ENCODE results near the gene CLBA1.
"Not testable (repeated sequence)": the region's sequence is repeated elsewhere in the genome, so short reads cannot be mapped to it uniquely, and the experiment has no call there.

CLBA1 gene

DNA sequence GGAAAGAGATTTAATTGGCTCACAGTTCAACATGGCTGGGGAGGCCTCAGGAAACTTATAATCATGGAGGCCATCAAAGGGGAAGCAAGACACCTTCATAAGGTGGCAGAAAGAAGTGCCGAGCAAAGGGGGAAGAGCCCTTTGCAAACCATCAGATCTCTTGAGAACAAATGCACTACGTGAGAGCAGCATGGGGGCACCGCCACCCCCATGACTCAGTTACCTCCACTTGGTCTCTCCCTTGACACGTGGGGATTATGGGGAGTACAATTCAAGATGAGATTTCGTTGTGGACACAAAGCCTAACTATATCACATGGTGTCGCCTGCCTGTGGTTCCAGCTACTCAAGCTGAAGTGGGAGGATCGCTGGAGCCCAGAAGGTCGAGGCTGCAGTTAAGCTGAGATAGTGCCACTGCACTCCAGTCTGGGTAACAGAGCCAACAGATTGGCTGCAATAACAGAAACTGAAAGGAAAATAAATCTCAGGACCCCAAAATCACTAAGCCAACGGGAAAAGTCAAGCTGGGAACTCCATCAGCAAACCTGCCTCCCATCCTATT is 45.3 kb downstream of the CLBA1 start:
- no peaks in the 10 kb centered on the region for H3K79me2 ChIP-seq (ENCODE audit: insufficient read depth, low read length)
- H3K9ac ChIP-seq (ENCODE audit: low read depth, low read length, poor library complexity, severe bottlenecking) = no peak overlapping the region
- no peak for TF ChIP-seq EZH2phosphoT487 (IDR thresholded peaks at IDR 0.05; ENCODE audit: borderline replicate concordance)
- H3K4me2 ChIP-seq (ENCODE audit: low read depth, low read length, poor library complexity, severe bottlenecking) = no peak overlapping the region
- H3K36me3 ChIP-seq (ENCODE audit: insufficient read depth, low read length) = no peaks in the 10 kb centered on the region
- no peak overlapping the region for H3K4me3 ChIP-seq (ENCODE audit: low read length, poor library complexity, severe bottlenecking)
- H3K9me2 ChIP-seq (replicated peaks; ENCODE audit: low read depth, low read length) = no peaks in the 10 kb centered on the region
- H3K27me3 ChIP-seq (ENCODE audit: insufficient read depth, low read length, poor library complexity, severe bottlenecking) = no peaks in the 10 kb centered on the region
- no peak overlapping the region for H2AFZ ChIP-seq (ENCODE audit: low read length)
- peaks cover 21% of the 10 kb centered on the region for H3K4me1 ChIP-seq (ENCODE audit: insufficient read depth, low read length, poor library complexity, severe bottlenecking)
- no peaks in the 10 kb centered on the region for H3K9me3 ChIP-seq (ENCODE audit: insufficient read depth, low read depth, low read length)
- H4K20me1 ChIP-seq (ENCODE audit: insufficient read depth, low read length, poor library complexity, severe bottlenecking) = no peaks in the 10 kb centered on the region
- H3F3A ChIP-seq (ENCODE audit: low read depth) = no peaks in the 10 kb centered on the region

DNA sequence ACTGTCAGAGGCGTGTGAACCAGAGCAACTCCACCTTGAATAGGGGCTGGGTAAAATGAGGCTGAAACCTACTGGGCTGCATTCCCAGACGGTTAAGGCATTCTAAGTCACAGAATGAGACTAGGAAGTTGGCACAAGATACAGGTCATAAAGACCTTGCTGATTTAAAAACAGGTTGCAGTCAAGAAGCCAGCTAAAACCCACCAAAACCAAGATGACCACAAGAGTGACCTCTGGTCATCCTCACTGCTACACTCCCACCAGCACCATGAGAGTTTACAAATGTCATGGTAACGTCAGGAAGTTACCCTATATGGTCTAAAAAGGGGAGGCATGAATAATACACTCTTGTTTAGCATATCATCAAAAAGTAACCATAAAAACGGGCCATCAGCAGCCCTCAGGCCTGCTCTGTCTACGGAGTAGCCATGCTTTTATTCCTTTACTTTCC is 46.9 kb downstream of the CLBA1 start:
- H3F3A ChIP-seq (ENCODE audit: low read depth); H4K20me1 ChIP-seq (ENCODE audit: insufficient read depth, low read length, poor library complexity, severe bottlenecking); H3K4me3 ChIP-seq (ENCODE audit: low read length, poor library complexity, severe bottlenecking); H3K4me1 ChIP-seq (ENCODE audit: insufficient read depth, low read length, poor library complexity, severe bottlenecking); H3K9ac ChIP-seq (ENCODE audit: low read depth, low read length, poor library complexity, severe bottlenecking); H3K27me3 ChIP-seq (ENCODE audit: insufficient read depth, low read length, poor library complexity, severe bottlenecking); H3K9me2 ChIP-seq (replicated peaks; ENCODE audit: low read depth, low read length); H2AFZ ChIP-seq (ENCODE audit: low read length); H3K79me2 ChIP-seq (ENCODE audit: insufficient read depth, low read length); H3K4me2 ChIP-seq (ENCODE audit: low read depth, low read length, poor library complexity, severe bottlenecking); H3K9me3 ChIP-seq (ENCODE audit: insufficient read depth, low read depth, low read length); H3K36me3 ChIP-seq (ENCODE audit: insufficient read depth, low read length): not testable (repeated sequence)

DNA sequence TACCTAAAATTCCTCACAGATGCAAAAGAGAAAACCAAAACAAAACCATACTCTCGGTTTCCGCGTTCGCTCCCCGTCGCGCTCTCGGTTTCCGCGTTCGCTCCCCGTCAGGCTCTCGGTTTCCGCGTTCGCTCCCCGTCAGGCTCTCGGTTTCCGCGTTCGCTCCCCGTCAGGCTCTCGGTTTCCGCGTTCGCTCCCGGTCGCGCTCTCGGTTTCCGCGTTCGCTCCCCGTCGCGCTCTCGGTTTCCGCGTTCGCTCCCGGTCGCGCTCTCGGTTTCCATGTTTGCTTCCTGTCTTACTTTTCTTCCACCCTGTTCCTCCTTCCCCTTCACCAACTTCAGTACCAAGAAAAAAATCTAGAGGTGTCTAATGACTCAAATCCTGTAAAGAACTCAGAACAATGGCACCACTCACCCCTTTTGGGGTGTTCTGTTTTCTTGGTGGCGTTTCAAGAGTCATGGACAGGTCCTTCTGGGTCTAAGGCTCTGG is 47.9 kb downstream of the CLBA1 start:
- not testable (repeated sequence) for H4K20me1 ChIP-seq (ENCODE audit: insufficient read depth, low read length, poor library complexity, severe bottlenecking); H3K79me2 ChIP-seq (ENCODE audit: insufficient read depth, low read length); H3K4me2 ChIP-seq (ENCODE audit: low read depth, low read length, poor library complexity, severe bottlenecking); H3K9me2 ChIP-seq (replicated peaks; ENCODE audit: low read depth, low read length); H3K27me3 ChIP-seq (ENCODE audit: insufficient read depth, low read length, poor library complexity, severe bottlenecking); H3K4me3 ChIP-seq (ENCODE audit: low read length, poor library complexity, severe bottlenecking); H3F3A ChIP-seq (ENCODE audit: low read depth); H3K9ac ChIP-seq (ENCODE audit: low read depth, low read length, poor library complexity, severe bottlenecking); H3K4me1 ChIP-seq (ENCODE audit: insufficient read depth, low read length, poor library complexity, severe bottlenecking); H3K36me3 ChIP-seq (ENCODE audit: insufficient read depth, low read length); H3K9me3 ChIP-seq (ENCODE audit: insufficient read depth, low read depth, low read length); H2AFZ ChIP-seq (ENCODE audit: low read length)

DNA sequence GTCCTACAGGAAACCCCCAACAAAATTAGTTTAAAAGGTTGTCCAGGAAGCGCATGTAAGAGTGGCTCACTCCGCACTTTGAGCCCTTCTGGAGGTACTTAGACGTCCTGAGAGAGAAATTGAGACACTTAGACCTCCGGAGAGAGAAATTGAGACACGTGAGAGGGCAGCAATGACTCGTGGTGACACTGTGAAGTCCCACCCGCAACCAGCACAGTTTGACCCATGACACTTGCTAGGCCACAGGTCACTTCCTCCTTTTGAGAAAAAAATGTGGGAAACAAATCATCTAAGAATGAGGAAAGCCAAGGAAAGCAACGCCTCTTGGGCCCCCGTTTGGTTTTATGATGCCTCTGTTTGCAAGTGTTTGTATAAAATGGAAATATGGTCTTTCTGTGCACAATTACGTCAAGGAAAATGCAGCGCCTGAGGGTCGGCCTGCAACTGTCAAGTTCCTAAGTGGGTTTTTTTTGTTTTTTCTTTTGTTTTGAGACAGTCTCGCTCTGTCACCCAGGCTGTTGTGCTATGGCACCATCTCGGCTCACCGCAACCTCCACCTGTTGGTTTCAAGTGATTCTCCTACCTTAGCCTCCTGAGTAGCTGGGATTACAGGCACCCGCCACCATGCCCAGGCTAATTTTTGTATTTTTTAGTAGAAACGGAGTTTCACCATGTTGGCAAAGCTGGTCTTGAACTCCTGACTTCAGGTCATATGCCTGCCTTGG is 48.9 kb downstream of the CLBA1 start:
- Histone ChIP-seq H2AFZ (ENCODE audit: low read length) (no peak overlapping the region), H3F3A (ENCODE audit: low read depth) (no peaks in the 10 kb centered on the region), H4K20me1 (ENCODE audit: insufficient read depth, low read length, poor library complexity, severe bottlenecking) (no peaks in the 10 kb centered on the region), H3K79me2 (ENCODE audit: insufficient read depth, low read length) (no peaks in the 10 kb centered on the region), H3K4me1 (ENCODE audit: insufficient read depth, low read length, poor library complexity, severe bottlenecking) (no peaks in the 10 kb centered on the region), H3K4me2 (ENCODE audit: low read depth, low read length, poor library complexity, severe bottlenecking) (no peak overlapping the region), H3K4me3 (ENCODE audit: low read length, poor library complexity, severe bottlenecking) (no peak overlapping the region), H3K9ac (ENCODE audit: low read depth, low read length, poor library complexity, severe bottlenecking) (no peak overlapping the region), H3K36me3 (ENCODE audit: insufficient read depth, low read length) (no peaks in the 10 kb centered on the region), H3K9me3 (ENCODE audit: insufficient read depth, low read depth, low read length) (no peaks in the 10 kb centered on the region), H3K9me2 (replicated peaks; ENCODE audit: low read depth, low read length) (no peaks in the 10 kb centered on the region), H3K27me3 (ENCODE audit: insufficient read depth, low read length, poor library complexity, severe bottlenecking) (no peaks in the 10 kb centered on the region)
- TF ChIP-seq, protein P1, sequence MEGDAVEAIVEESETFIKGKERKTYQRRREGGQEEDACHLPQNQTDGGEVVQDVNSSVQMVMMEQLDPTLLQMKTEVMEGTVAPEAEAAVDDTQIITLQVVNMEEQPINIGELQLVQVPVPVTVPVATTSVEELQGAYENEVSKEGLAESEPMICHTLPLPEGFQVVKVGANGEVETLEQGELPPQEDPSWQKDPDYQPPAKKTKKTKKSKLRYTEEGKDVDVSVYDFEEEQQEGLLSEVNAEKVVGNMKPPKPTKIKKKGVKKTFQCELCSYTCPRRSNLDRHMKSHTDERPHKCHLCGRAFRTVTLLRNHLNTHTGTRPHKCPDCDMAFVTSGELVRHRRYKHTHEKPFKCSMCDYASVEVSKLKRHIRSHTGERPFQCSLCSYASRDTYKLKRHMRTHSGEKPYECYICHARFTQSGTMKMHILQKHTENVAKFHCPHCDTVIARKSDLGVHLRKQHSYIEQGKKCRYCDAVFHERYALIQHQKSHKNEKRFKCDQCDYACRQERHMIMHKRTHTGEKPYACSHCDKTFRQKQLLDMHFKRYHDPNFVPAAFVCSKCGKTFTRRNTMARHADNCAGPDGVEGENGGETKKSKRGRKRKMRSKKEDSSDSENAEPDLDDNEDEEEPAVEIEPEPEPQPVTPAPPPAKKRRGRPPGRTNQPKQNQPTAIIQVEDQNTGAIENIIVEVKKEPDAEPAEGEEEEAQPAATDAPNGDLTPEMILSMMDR (conservative IDR thresholded peaks at IDR 0.05; ENCODE audit: low read length) = no peak
- TF ChIP-seq EZH2phosphoT487 (IDR thresholded peaks at IDR 0.05; ENCODE audit: borderline replicate concordance) = no peak

DNA sequence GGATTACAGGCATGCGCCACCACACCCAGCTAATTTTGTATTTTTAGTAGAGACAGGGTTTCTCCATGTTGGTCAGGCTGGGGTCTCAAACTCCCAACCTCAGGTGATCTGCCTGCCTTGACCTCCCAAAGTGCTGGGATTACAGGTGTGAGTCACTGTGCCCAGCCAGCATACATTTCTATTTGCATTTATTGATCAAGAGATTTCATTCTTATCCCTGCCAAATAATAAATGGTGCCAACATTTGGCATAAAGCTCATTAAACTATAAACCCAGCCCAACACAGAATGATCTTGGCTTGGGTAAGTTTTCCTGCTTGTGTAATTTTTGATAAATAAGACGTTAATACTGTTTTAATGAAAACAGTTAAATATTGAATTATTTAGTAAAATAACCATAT is 50.0 kb downstream of the CLBA1 start:
- not testable (repeated sequence) for H4K20me1 ChIP-seq (ENCODE audit: insufficient read depth, low read length, poor library complexity, severe bottlenecking); H3K27me3 ChIP-seq (ENCODE audit: insufficient read depth, low read length, poor library complexity, severe bottlenecking); H3F3A ChIP-seq (ENCODE audit: low read depth); H3K9ac ChIP-seq (ENCODE audit: low read depth, low read length, poor library complexity, severe bottlenecking); H3K4me2 ChIP-seq (ENCODE audit: low read depth, low read length, poor library complexity, severe bottlenecking); H3K4me3 ChIP-seq (ENCODE audit: low read length, poor library complexity, severe bottlenecking); H3K36me3 ChIP-seq (ENCODE audit: insufficient read depth, low read length); H3K9me2 ChIP-seq (replicated peaks; ENCODE audit: low read depth, low read length); H3K9me3 ChIP-seq (ENCODE audit: insufficient read depth, low read depth, low read length); H3K4me1 ChIP-seq (ENCODE audit: insufficient read depth, low read length, poor library complexity, severe bottlenecking); H3K79me2 ChIP-seq (ENCODE audit: insufficient read depth, low read length); H2AFZ ChIP-seq (ENCODE audit: low read length)

Data from Loucy (cell line).